GM19239 (cell line): ENCODE measurements around the gene TNS1.
A peak's percentile ranks its signal among the peaks of the same experiment; 100 is the strongest.
"Not testable (repeated sequence)": the region's sequence is repeated elsewhere in the genome, so short reads cannot be mapped to it uniquely, and the experiment has no call there.

Source experiments
- DNase-seq: peaks from one replicate; pipeline ENCODE4 v3.0.0; 2011; ENCODE audit warnings: low spot score; ENCODE audit not compliant: insufficient read length
- FAIRE-seq: peaks from 2 replicates; lab custom pipeline; 2011; peaks lifted over from hg19 to GRCh38; lab: Jason Lieb, UNC

TNS1 gene

DNA sequence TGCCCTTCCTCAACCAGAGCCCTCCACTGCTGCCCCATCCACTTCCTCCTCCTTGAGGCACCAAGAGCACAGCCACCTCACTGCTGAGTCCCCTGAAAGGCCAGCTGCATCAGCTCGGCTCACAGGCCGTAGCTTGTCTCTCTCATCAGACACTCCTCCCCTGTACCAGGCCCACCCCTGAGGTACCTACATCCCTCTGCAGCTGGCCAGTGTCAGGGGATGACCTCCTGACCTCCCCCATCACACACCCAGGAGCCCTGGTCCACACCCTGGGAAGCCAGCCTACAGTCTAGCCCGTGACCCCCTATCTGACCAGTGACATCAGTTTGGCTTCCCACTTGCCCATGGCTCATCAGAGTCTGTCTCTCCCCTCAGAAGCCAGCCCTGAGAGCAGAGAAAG lies 205.6 kb downstream of the TNS1 start:
- no peak for DNase-seq

GRCh38 chr2:217795706-217796465 lies 206.9 kb downstream of the TNS1 start:
- FAIRE-seq (no peak), DNase-seq (no peak)

More for the DNA sequence above, 205.6 kb downstream of the TNS1 start:
- no peak for FAIRE-seq

GRCh38 chr2:217795067-217795466 lies 207.7 kb downstream of the TNS1 start:
- FAIRE-seq = no peak
- no peak for DNase-seq

DNA sequence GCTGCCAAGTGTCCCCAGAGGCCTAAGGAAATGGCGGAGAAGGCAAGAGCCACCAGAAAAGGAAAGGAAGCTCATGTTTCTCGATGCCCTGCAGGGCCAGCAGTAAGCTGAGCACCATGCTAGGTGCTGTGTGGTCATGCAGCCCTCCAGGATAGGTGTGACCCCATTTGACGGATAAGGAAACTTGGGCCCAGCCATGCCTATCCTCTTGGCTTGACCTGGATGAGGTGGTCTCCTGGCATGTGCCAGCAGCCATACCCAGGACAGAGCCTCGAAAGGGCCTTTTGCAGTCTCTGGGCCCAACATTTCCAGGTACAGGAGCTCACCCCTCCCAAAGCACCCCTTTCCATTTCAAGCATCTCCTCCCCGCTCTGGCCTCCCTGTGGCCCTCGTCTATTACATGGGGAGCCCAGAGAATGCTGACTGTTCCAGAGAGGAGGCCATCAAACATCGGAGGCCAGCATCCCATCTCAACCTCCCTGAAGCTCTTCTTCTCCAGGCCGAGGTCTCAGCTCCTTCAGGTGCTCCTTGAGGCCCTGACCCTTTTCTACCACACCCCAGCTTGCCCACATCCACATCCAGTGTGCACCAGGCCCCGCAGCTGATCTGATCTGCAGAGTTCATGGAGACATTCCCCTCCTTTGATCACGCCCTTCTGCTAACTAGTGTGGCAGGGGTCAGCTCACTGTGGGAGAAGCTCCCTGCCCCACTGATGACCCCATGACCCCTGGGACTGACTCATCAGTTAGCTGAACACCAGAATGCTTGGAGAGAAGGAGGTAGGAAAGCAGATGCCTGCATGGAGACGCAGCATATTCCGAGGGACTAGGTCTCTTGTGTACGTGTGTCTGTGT lies 208.4 kb downstream of the TNS1 start:
- DNase-seq (no peak), FAIRE-seq (no peak)

- DNase-seq (no peak), FAIRE-seq (no peak)
Observed at GRCh38 chr2:217793566-217794132, 209.1 kb downstream of the TNS1 start.

- FAIRE-seq = no peak
- DNase-seq = no peak
Observed at GRCh38 chr2:217792626-217793527, 209.9 kb downstream of the TNS1 start.

GRCh38 chr2:217791551-217791950 lies 211.2 kb downstream of the TNS1 start:
- DNase-seq (no peak), FAIRE-seq (no peak)

- FAIRE-seq = no peak
- no peak for DNase-seq
Observed at GRCh38 chr2:217790681-217791392, 212.0 kb downstream of the TNS1 start.

GRCh38 chr2:217790195-217790594 lies 212.6 kb downstream of the TNS1 start:
- no peak for FAIRE-seq
- DNase-seq = no peak

- DNase-seq = no peak
- no peak for FAIRE-seq
Observed at GRCh38 chr2:217789736-217790181, 213.0 kb downstream of the TNS1 start.

GRCh38 chr2:217789003-217789735 lies 213.6 kb downstream of the TNS1 start:
- FAIRE-seq (peak; percentile 91), DNase-seq (peak; percentile 53)

- FAIRE-seq = no peak
- DNase-seq = no peak
Observed at GRCh38 chr2:217788669-217789002, 214.2 kb downstream of the TNS1 start.

- FAIRE-seq = no peak
- DNase-seq = no peak
Observed at GRCh38 chr2:217787160-217787877, 215.5 kb downstream of the TNS1 start.

- DNase-seq = not testable (repeated sequence)
Observed at GRCh38 chr2:217786560-217786959, 216.2 kb downstream of the TNS1 start.

GRCh38 chr2:217785544-217786045 lies 217.2 kb downstream of the TNS1 start:
- peak; percentile 67 for DNase-seq
- FAIRE-seq = peak; percentile 74

More at GRCh38 chr2:217786560-217786959, 216.2 kb downstream of the TNS1 start:
- FAIRE-seq = not testable (repeated sequence)

- DNase-seq = no peak
- FAIRE-seq = no peak
Observed at GRCh38 chr2:217784996-217785543, 217.7 kb downstream of the TNS1 start.

DNA sequence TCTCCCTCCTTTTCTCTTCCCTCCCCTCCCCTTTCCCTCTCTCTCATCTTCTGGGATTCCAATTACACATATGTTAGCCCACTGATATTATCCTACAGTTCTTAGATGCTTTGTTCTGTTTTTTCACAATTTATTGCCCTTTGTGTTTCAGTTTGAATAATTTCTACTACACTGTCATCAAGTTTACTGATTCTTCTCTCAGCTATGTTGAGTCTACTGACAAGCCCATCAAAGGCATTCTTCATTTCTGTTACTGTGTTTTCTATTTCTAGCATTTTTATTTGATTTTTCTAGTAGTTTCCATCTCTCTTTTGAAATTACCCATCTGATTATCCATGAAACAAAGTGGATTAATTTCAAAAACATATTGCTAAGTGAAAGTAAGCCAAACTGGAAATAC lies 219.6 kb downstream of the TNS1 start:
- DNase-seq (no peak), FAIRE-seq (no peak)

DNA sequence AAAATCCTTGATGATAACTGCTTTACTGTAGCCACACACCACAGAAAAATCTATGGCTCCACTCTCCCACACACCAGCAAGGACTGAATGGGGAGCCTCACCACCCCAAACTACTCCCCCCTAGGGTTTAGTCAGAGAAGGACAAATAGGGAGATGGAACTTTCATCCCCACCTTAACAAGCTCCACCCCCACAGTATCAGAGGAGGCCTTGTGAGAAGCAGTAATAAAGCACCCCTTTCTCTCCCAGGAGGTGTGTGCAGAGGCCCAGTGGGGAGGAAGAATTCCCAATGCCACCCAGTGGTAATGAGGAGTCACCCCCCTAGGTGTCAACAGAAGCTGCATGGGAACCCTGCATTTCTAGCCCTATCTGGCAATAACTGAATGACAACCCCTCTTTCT lies 224.9 kb downstream of the TNS1 start:
- no peak for FAIRE-seq

More for the DNA sequence above, 224.9 kb downstream of the TNS1 start:
- DNase-seq = no peak
